A673 (cell line): ENCODE results near the gene ERAP2. TPM values are rescaled to one million over a fixed set of nuclear protein-coding genes. Genes with fewer than 3 reads are reported as not detected.

Experiments used
- BruUV-seq: library from RNA; stranded (reverse); fragments of 400-500 nt; replicated peaks from 2 replicates; lab custom pipeline; 2021; lab: Mats Ljungman, UMichigan
- CTCF ChIA-PET: fragments of 300-600 bp; sonication (Branson Sonifier 250); formaldehyde crosslinking; loops from one replicate; lab custom pipeline; 2022; ENCODE audit warnings: antibody characterized with exemption; lab: Charles Lee
- POLR2A ChIA-PET: fragments of 300-600 bp; sonication (Branson Sonifier 250); formaldehyde crosslinking; loops from one replicate; lab custom pipeline; 2022; ENCODE audit warnings: antibody characterized with exemption; ENCODE audit not compliant: low non-redundant PET; lab: Charles Lee
- DNase-seq: peaks from one replicate; pipeline ENCODE4 v3.0.0-alpha.2; 2015; ENCODE audit warnings: low spot score
- H3K27ac ChIP-seq: fragments of 200-600 bp; sonication (generic); 2 replicates; pipeline ENCODE4 v1.5.1; 2016; ENCODE audit warnings: mixed run types, low read depth, mild to moderate bottlenecking, mixed read lengths, antibody characterized with exemption, low read length; ENCODE audit not compliant: poor library complexity, severe bottlenecking
- H3K27me3 ChIP-seq: fragments of 200-600 bp; sonication (generic); replicated peaks from 2 replicates; pipeline ENCODE4 v1.6.1; 2017; ENCODE audit warnings: mixed run types, low read depth, mild to moderate bottlenecking, mixed read lengths, antibody characterized with exemption, low read length; ENCODE audit not compliant: insufficient read depth, poor library complexity
- H3K36me3 ChIP-seq: fragments of 200-600 bp; sonication (generic); 2 replicates; pipeline ENCODE4 v1.6.1; 2016; ENCODE audit warnings: mixed run types, mild to moderate bottlenecking, mixed read lengths, antibody characterized with exemption, low read length; ENCODE audit not compliant: insufficient read depth, poor library complexity, severe bottlenecking
- H3K4me1 ChIP-seq: fragments of 200-600 bp; sonication (generic); 2 replicates; pipeline ENCODE4 v1.6.1; 2017; ENCODE audit warnings: mixed run types, mild to moderate bottlenecking, mixed read lengths, antibody characterized with exemption, low read length; ENCODE audit not compliant: insufficient read depth, poor library complexity, severe bottlenecking
- H3K4me3 ChIP-seq: fragments of 200-600 bp; sonication (generic); 2 replicates; pipeline ENCODE4 v1.5.1; 2016; ENCODE audit warnings: low read depth, mixed run types, mild to moderate bottlenecking, mixed read lengths, low read length; ENCODE audit not compliant: poor library complexity, severe bottlenecking
- H3K9me3 ChIP-seq: fragments of 200-600 bp; sonication (generic); 2 replicates; pipeline ENCODE4 v1.6.1; 2016; ENCODE audit warnings: mixed run types, low read depth, mild to moderate bottlenecking, mixed read lengths, antibody characterized with exemption, low read length; ENCODE audit not compliant: poor library complexity, severe bottlenecking
- EZH2 ChIP-seq: fragments of 200-600 bp; sonication (generic); IDR thresholded peaks from 2 replicates; pipeline ENCODE4 v1.6.1; 2017; ENCODE audit warnings: borderline replicate concordance, low read depth, mild to moderate bottlenecking, mixed read lengths, antibody characterized with exemption, low read length; ENCODE audit not compliant: poor library complexity, severe bottlenecking
- intact Hi-C: fragments of 100-400 bp; cut with micrococcal nuclease; formaldehyde crosslinking; loops from one replicate; pipeline ENCODE4 v1.10.0; 2022; ENCODE audit not compliant: unreplicated experiment
- total RNA-seq: library from RNA; stranded (reverse); gene quantifications from 2 replicates; pipeline ENCODE4 v1.2.3, GENCODE V29; 2021
- TF ChIP-seq, protein P1 (sequence below): fragments of 300-800, 200-600 bp; sonication (generic); conservative IDR thresholded peaks from 2 replicates; pipeline ENCODE4 v1.5.1; 2017; ENCODE audit warnings: low read depth, mild to moderate bottlenecking, antibody characterized with exemption, low read length, moderate library complexity, mixed read lengths

Gene ERAP2
- total RNA-seq, 1 experiment from 2014 or later = 2.6 TPM

DNA sequence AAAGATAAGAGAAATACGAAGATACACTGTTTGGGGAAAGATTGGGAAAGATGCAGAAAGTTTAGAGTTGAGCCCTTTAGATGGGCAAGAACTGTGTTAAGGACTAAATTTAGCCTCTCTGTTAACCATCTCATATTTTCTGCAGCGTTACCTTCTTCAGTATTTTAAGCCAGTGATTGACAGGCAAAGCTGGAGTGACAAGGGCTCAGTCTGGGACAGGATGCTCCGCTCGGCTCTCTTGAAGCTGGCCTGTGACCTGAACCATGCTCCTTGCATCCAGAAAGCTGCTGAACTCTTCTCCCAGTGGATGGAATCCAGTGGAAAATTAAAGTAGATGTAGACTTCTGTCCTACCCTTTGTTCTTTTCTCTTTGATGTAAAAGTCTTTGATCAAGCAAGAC lies 33.1 kb downstream of the ERAP2 start:
- H3K4me3 ChIP-seq = no peak overlapping the region
- no peaks in the 10 kb centered on the region for H3K4me1 ChIP-seq
- no peaks in the 10 kb centered on the region for H3K27me3 ChIP-seq
- BruUV-seq = no TSS peak
- H3K9me3 ChIP-seq = no peaks in the 10 kb centered on the region
- DNase-seq = no peak
- ChIA-PET CTCF (no interaction called here), POLR2A (no interaction called here)
- TF ChIP-seq, protein P1, sequence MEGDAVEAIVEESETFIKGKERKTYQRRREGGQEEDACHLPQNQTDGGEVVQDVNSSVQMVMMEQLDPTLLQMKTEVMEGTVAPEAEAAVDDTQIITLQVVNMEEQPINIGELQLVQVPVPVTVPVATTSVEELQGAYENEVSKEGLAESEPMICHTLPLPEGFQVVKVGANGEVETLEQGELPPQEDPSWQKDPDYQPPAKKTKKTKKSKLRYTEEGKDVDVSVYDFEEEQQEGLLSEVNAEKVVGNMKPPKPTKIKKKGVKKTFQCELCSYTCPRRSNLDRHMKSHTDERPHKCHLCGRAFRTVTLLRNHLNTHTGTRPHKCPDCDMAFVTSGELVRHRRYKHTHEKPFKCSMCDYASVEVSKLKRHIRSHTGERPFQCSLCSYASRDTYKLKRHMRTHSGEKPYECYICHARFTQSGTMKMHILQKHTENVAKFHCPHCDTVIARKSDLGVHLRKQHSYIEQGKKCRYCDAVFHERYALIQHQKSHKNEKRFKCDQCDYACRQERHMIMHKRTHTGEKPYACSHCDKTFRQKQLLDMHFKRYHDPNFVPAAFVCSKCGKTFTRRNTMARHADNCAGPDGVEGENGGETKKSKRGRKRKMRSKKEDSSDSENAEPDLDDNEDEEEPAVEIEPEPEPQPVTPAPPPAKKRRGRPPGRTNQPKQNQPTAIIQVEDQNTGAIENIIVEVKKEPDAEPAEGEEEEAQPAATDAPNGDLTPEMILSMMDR = no peak
- no peak for TF ChIP-seq EZH2
- no peak overlapping the region for H3K27ac ChIP-seq
- intact Hi-C loops = no loop called here
- no peaks in the 10 kb centered on the region for H3K36me3 ChIP-seq

DNA sequence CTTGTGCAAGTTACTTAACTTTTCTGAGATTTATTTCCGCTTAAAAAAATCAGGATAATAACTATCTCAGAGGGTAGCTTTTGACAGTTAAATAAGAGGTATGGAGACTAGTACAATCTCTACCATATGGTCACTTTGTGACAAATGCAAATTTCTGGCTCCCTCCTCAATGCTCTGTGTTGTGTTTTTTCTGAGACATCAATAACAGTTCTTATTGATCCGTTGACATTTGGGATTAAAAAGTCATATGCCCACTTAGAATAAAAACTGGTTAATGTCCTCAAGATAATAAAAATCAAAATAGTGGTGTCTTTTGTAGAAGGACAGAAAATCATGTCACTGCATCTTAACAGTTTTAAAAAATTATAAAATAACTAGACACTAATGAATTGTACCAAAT lies 34.8 kb downstream of the ERAP2 start:
- CTCF ChIA-PET = no interaction called here
- no peak for DNase-seq
- no peak for TF ChIP-seq EZH2
- TF ChIP-seq, protein P1 = no peak
- H3K27me3 ChIP-seq = no peaks in the 10 kb centered on the region
- H3K27ac ChIP-seq = no peak overlapping the region
- no TSS peak for BruUV-seq
- H3K4me3 ChIP-seq = no peak overlapping the region
- H3K4me1 ChIP-seq = no peaks in the 10 kb centered on the region
- H3K9me3 ChIP-seq = no peaks in the 10 kb centered on the region
- POLR2A ChIA-PET = no interaction called here
- H3K36me3 ChIP-seq = no peaks in the 10 kb centered on the region
- intact Hi-C loops = no loop called here

DNA sequence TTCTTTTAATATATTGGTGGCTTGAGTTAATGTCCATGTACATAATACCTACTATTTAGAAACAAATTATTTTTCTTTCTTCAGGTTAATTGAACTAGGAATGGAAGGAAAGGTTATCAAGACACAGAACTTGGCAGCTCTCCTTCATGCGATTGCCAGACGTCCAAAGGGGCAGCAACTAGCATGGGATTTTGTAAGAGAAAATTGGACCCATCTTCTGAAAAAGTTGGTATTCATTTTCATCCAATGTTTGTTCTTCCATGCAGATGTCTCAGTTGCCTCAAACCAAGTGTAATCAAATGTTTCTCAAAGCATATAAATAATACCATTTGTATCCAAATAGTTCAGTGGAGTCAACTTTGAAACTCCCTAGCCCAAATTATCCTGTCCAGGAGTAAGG lies 36.9 kb downstream of the ERAP2 start:
- Histone ChIP-seq H3K4me1 (no peaks in the 10 kb centered on the region), H3K36me3 (no peaks in the 10 kb centered on the region), H3K27me3 (no peaks in the 10 kb centered on the region), H3K4me3 (no peak overlapping the region), H3K9me3 (no peaks in the 10 kb centered on the region), H3K27ac (no peak overlapping the region)
- no peak for DNase-seq
- TF ChIP-seq, protein P1 = no peak
- TF ChIP-seq EZH2 = no peak
- CTCF ChIA-PET = no interaction called here
- BruUV-seq = no TSS peak
- intact Hi-C loops = no loop called here
- POLR2A ChIA-PET = no interaction called here
